ENCODE data around the gene IKBKE.

The IKBKE gene

DNA sequence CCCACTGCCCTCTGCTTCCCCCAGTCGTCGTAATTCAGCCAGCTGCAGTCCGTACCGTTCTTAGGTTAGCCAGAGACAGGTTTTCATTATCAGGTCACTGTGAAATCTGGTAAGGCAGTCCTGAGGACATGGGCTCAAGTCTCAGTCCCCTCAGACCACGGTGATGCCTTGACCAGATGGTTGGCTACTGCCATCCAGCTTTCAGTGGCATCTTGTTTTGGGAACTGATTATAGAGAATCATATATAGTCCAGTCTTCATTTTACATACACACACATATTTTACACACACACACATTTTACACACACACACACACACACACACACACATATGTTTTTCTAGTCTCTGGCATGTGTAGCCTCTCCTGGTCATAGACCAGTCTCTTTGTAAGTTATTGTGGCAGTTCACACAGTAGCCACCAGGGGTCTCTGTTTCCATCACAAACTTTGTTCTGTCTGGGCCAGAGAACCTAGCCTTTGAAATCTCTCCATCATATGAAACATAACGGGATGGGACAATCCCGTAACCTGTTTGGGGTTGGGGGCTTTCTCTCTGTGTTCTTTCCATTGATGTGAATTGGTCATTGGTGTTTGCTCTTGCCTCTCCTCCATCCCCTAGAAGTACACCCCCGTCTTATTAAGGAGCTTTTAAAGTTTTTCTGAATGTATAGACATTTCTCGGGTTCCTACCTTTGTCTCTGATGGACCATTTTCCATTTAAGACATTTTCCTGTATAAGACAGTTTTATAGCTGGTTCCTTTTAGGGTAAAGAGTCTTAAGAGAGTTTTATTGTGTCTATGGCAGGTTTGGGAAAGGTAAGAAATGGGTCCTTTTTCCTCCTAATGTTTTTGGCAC, 8.4 kb upstream of the IKBKE start (continued):
- TF ChIP-seq ZNF654 (tag by site-specific recombination; IDR thresholded peaks at IDR 0.05; ENCODE audit: low read depth): peak; percentile 34

DNA sequence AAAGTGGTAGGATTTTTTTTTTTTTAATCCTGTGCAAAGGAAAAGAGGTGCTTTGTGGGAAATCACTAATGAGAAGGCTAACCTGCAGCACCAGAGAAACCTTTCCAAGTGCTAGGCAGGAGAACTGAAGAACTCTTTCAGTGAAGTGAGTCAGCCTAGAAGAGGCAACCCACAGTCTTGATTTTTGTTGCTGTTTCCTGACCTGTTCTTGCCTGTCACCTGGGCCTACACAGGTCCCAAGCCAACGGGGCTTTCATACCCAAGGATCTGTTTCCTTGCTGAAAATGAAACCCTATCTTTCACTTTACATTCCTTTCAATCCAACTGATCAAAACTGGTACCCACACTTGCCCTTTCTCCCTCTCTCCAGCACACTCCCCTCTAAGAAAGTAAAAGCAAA, 7.1 kb upstream of the IKBKE start:
- Histone ChIP-seq H3K4me3 (ENCODE audit: low read depth, low read length) (no peak overlapping the region), H3K36me3 (ENCODE audit: control insufficient read depth in 2 of 2, insufficient read depth in 1 of 2, low read length in 2 of 2) (peaks cover 0 to 38% of the 10 kb centered on the region in 2 experiments; a peak in 1 of 3 replicates), H3K9me3 (ENCODE audit: control insufficient read depth, insufficient read depth, low read depth, low read length) (no peaks in the 10 kb centered on the region), H3K27ac (ENCODE audit: extremely low read depth, low read depth, low read length) (no peak overlapping the region), H3K4me1 (ENCODE audit: control insufficient read depth, insufficient read depth, low read length) (no peaks in the 10 kb centered on the region)
- ChIA-PET CTCF (interaction anchor here (0.6 to 2.3 kb wide), 5 partner anchors 12 to 616 kb away, joined by 4 to 18 read pairs (median 5); no protein-coding TSS in a partner anchor), POLR2A (interaction anchor here (1.3 kb wide), 1 partner anchor 8 kb away, joined by 7 read pairs; no protein-coding TSS in a partner anchor)
- peak; percentile 90 for TF ChIP-seq PRDM1 (tag by site-specific recombination; IDR thresholded peaks at IDR 0.05)
- TF ChIP-seq, protein P1, sequence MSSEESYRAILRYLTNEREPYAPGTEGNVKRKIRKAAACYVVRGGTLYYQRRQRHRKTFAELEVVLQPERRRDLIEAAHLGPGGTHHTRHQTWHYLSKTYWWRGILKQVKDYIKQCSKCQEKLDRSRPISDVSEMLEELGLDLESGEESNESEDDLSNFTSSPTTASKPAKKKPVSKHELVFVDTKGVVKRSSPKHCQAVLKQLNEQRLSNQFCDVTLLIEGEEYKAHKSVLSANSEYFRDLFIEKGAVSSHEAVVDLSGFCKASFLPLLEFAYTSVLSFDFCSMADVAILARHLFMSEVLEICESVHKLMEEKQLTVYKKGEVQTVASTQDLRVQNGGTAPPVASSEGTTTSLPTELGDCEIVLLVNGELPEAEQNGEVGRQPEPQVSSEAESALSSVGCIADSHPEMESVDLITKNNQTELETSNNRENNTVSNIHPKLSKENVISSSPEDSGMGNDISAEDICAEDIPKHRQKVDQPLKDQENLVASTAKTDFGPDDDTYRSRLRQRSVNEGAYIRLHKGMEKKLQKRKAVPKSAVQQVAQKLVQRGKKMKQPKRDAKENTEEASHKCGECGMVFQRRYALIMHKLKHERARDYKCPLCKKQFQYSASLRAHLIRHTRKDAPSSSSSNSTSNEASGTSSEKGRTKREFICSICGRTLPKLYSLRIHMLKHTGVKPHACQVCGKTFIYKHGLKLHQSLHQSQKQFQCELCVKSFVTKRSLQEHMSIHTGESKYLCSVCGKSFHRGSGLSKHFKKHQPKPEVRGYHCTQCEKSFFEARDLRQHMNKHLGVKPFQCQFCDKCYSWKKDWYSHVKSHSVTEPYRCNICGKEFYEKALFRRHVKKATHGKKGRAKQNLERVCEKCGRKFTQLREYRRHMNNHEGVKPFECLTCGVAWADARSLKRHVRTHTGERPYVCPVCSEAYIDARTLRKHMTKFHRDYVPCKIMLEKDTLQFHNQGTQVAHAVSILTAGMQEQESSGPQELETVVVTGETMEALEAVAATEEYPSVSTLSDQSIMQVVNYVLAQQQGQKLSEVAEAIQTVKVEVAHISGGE (tag by site-specific recombination; conservative IDR thresholded peaks at IDR 0.05; ENCODE audit: low read depth): no peak

DNA sequence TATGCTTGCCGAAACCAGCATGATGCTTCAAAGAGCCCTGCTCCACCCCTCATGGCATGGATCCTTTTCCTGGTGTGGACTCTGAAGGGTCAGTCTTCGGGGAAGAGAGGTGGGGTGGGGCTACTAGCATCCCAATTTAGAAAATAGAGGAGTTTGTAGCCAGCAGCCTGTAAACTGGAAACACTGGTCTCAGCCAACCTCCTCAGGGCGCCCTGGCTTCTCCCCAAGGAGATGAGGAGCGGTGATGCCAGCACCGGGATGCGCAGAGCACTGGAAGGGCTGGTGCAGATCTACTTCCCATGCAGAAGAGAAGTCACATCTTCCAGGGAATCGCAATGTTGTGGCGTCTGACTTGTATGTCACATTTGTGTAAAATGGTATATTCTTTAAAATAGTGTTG, 6.4 kb upstream of the IKBKE start:
- no peak overlapping the region for H3K4me3 ChIP-seq (ENCODE audit: low read depth, low read length)
- H3K36me3 ChIP-seq (ENCODE audit: control insufficient read depth in 2 of 2, insufficient read depth in 1 of 2, low read length in 2 of 2): peaks cover 0 to 30% of the 10 kb centered on the region in 2 experiments; a peak in 1 of 3 replicates
- POLR2A ChIA-PET: no interaction called here
- H3K4me1 ChIP-seq (ENCODE audit: control insufficient read depth, insufficient read depth, low read length): no peaks in the 10 kb centered on the region
- no peaks in the 10 kb centered on the region for H3K9me3 ChIP-seq (ENCODE audit: control insufficient read depth, insufficient read depth, low read depth, low read length)
- TF ChIP-seq, protein P2, sequence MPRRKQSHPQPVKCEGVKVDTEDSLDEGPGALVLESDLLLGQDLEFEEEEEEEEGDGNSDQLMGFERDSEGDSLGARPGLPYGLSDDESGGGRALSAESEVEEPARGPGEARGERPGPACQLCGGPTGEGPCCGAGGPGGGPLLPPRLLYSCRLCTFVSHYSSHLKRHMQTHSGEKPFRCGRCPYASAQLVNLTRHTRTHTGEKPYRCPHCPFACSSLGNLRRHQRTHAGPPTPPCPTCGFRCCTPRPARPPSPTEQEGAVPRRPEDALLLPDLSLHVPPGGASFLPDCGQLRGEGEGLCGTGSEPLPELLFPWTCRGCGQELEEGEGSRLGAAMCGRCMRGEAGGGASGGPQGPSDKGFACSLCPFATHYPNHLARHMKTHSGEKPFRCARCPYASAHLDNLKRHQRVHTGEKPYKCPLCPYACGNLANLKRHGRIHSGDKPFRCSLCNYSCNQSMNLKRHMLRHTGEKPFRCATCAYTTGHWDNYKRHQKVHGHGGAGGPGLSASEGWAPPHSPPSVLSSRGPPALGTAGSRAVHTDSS (tag by site-specific recombination; IDR thresholded peaks at IDR 0.05): no peak
- TF ChIP-seq ZNF529 (tag by site-specific recombination; IDR thresholded peaks at IDR 0.05; ENCODE audit: insufficient replicate concordance) (no peak), ZNF510 (tag by site-specific recombination; IDR thresholded peaks at IDR 0.05; ENCODE audit: insufficient replicate concordance) (no peak), ZNF837 (tag by site-specific recombination; IDR thresholded peaks at IDR 0.05) (no peak), ZNF266 (tag by site-specific recombination; IDR thresholded peaks at IDR 0.05; ENCODE audit: low read depth) (no peak), ZNF404 (tag by site-specific recombination; IDR thresholded peaks at IDR 0.05) (no peak), ZNF776 (tag by site-specific recombination; IDR thresholded peaks at IDR 0.05; ENCODE audit: borderline replicate concordance) (no peak), ZNF175 (tag by site-specific recombination; IDR thresholded peaks at IDR 0.05) (no peak), ZNF596 (tag by site-specific recombination; IDR thresholded peaks at IDR 0.05) (no peak), ZNF555 (tag by site-specific recombination; conservative IDR thresholded peaks at IDR 0.05) (no peak), ZSCAN23 (tag by site-specific recombination; IDR thresholded peaks at IDR 0.05) (no peak), ZNF621 (tag by site-specific recombination; IDR thresholded peaks at IDR 0.05) (no peak), KLF1 (tag by site-specific recombination; IDR thresholded peaks at IDR 0.05) (no peak)
- TF ChIP-seq, protein P3, sequence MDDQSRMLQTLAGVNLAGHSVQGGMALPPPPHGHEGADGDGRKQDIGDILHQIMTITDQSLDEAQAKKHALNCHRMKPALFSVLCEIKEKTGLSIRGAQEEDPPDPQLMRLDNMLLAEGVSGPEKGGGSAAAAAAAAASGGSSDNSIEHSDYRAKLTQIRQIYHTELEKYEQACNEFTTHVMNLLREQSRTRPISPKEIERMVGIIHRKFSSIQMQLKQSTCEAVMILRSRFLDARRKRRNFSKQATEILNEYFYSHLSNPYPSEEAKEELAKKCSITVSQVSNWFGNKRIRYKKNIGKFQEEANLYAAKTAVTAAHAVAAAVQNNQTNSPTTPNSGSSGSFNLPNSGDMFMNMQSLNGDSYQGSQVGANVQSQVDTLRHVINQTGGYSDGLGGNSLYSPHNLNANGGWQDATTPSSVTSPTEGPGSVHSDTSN (CRISPR knock-in tag; IDR thresholded peaks at IDR 0.05): no peak
- H3K27ac ChIP-seq (ENCODE audit: extremely low read depth, low read depth, low read length): no peak overlapping the region
- CTCF ChIA-PET: no interaction called here
